Stimulated activated CD8-positive, alpha-beta memory T cell treated with anti-CD3 and anti-CD28 coated beads, Interleukin-12 subunit alpha, Interleukin-12 subunit beta, amount 100 ng/mL, for 4 hours (primary cell): ENCODE data around the gene IL4I1.

ENCODE experiments used
- DNase-seq: peaks from one replicate; pipeline ENCODE4 v3.0.0-alpha.2; 2020; ENCODE audit warnings: low read depth

Gene IL4I1

DNA sequence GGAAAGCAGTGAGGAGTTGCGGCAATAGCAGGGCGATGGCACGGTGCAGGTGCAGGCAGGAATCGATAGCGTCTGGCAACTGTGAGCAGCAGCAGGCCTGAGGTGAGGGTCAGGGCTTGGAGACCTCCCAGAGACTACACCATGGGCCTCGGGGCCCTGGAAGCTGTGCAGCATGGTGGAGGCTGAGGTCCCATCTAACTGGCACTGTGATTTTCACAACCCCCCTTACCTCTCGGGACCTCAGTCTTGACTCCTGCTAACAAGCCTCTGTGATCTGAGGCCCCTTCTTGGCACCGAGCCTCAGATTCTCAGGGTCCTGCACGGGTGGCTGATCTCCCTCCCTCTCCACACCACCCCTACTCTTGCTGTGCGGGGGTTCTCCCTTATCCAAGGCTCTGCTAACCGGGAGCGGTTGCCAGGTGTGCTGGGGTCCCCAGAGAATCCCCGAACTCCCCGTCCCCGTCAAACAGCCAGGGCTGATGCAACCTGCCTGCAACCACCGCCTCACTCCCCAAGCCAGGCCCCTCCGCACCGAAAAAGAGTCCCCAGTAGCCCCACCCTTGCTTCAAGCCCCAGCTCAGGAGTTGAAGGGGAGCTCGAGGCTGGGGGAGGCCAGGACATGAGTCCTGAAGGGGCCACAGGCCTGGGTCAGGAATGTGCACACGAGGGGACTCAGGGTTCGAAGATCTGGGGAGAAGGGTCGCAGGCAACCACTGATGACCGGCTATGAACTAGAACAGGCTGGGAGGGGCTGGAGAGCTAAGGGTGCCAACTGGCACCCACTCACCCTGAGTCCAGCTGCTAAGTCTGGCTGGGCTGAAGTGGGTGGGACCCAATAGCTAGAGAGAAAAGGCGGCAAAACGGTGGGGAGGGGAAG, 27.6 kb upstream of the IL4I1 start:
- DNase-seq: no peak

DNA sequence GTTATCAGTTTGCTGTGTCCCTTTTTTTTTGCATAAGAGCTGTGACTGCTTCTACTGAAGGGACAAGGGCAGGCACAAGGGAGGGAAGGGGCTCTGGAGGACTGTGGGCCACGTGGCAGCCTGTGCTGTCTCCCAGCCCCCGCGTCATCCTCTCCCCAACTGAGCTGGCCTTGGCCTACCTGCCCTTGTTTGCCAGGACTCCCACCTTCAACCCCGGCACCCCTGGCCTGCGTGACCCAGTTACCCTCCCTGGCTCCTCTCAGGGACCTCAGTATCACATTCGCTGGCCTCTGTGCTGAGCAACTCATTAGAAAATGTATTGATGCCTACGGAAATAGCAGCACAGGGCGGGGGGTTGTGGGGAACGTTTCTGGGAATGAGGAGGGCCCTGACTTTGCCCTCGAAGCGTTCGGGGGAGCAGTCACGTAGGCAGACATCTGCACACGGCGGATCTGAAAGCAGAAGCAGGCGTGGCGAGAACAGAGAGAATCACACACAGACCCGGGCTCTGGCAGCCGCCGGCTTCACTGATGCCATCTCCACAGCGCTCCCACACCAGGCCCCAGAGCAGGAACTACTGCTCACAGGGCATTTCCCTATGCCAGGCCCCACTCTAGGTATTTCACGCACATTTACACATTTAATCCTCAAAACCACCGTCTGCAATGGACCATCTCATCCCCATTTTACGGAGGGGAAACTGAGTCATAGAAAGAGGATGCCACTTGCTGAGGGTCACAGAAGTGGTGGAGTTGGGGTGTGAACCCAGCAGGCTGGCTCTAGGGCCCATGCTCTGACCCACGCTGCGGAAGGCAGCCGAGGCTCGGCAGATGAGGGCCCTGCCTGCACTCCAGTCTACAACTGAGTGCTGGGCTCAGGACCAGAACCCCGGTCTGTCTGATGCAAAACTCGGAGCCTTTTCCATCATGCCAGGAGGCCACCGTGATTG, 26.6 kb upstream of the IL4I1 start:
- DNase-seq: no peak

DNA sequence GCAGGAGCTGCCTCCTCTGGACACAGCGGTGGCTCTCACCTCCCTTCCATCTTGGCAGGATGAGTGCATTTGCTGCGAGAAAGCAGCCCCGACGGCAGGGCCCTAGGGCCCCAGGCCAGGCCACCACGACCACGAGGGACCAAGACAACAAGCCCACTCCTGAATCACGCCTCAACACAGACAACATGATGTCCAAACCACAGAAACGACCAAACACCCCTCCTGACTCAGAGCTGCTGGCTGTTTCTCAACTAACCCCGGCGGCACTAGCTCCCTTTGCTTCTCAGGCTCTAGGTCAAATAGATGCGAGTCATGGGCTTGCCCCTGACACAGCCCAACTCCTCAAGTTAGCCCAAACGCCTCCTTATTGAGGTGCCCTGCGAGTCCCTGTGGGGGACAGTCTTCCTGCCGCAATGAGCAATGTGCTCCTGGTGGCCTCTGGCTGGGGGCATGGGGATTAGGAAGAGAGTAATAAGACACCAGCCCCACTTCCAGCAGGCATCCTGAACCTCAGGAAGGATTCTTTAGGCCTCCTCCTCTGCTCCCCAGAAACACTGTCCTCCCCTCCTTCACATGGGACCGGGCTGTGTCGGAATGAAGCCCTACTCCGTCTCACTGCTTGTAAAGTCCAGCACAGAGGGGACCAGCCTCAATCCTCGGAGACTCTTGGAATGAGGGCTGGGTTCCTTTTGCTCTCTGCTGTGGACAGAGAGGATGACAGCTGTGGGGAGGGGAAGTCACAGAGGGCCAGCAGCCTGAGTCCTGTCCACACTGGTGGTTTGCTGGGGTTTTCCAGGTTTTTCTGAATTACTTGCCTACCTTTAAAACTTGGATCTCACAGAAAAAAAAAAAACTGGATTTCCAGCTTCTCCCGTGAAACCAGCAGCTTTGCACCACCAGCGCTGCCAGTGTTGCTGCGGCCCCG, 25.4 kb upstream of the IL4I1 start:
- DNase-seq: no peak

DNA sequence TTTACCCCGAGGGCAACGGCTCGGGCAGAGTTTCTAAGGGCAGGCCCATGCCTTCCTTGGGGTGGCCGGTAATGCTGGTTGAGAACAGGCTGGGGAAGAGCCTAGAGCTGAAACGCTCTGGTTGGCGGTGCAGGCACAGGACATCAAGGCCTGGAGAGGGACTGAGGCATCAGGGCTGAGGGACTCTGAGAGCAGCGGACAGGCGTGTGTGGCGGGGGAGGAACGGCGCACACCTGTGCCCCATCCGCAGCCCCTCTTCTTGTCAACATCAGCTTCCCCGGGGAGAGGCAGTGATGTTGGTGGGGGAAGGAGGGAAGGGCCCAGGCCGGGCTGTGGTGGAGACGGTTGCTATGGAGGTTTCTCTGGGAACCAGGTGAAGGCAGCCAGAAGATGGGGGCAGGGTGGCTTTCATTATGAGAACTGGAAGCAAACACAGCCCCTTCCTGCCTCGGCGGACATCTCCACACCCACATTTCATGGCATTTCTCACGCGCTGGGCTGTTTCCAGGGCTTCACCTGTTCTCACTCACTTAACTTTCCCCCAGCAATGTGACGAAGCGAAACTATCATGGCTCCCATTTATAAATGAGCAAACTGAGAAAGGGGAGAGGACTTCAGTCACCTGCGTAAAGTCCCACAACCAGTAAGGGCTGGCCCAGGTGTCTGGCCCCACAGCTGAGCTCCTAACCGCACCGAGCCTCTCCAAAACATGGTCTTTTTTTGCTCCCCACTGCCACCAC, 24.1 kb upstream of the IL4I1 start:
- no peak for DNase-seq

DNA sequence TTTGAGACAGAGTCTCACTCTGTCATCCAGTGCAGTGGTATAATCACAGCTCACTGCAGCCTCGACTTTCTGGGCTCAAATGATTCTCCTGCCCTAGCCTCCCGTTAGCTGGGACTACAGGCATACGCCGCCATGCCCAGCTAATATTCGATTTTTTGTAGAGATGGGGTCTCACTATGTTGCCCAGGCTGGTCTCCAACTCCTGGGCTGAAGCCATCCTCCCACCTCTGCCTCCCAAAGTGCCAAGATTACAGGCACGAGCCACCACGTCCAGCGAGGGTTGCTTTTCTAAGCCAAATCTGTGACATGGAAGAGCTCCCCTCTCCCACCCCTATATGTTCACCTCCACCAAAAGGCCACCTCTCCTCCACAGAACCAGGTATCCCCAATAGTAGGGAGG, 21.4 kb upstream of the IL4I1 start:
- no peak for DNase-seq

DNA sequence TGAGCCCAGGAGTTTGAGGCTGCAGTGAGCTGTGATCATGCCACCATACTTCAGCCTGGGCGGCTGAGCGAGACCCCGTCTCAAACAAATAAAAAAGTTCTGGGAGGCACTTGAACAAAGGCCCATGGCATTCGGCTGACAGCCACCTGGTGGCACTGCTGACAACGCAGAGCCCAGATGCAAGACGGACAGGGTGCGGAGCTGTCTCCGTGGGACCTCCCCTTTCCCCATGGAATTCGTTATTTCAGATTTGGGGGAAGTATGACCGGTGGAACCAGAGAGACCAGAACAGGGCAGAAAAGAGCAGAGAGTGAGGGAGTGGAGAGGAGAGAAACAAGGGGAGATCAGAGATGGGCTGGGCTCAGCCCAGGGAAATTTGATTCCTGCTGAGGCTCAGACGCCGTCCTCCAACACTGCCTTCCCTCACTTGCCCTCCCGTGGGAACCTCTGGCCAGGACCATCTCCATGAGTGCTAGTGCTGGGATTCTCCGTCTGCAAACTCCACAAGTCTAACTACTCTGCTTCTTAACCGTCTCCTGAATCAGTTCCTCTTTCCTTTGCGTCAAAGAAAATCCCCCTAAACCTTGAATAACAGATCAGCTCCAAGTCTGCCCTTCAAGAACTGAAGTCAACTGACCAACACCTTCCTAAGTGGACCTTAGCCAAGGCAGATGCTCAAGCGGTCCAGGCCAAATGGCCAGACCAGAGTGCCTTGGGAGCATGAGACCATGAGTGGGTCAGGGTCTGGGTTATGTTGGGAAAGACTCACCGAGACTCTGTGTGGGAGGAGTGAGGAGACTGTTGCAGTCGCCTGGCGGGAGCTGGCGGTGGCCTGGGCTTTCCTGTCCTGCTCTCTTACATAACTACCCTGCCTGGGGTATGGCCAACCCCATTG, 20.4 kb upstream of the IL4I1 start:
- DNase-seq: no peak

DNA sequence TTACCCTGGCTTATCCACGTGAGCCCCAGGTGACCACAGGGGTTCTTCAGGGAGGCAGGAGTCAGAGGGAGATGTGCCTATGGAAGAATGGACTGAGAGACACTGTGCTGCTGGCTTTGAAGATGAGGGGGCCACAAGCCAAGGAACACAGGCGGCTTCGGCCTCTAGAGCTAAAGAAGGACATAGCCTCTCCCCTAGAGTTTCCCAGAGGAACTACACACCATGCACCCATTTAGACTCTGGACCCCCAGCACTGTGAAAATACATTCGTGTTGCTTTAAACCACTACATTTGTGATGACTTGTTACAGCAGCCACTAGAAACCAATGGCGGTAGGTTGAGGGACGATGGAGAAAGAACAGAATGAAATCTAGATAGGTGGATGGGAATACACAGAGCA, 18.6 kb upstream of the IL4I1 start:
- no peak for DNase-seq

DNA sequence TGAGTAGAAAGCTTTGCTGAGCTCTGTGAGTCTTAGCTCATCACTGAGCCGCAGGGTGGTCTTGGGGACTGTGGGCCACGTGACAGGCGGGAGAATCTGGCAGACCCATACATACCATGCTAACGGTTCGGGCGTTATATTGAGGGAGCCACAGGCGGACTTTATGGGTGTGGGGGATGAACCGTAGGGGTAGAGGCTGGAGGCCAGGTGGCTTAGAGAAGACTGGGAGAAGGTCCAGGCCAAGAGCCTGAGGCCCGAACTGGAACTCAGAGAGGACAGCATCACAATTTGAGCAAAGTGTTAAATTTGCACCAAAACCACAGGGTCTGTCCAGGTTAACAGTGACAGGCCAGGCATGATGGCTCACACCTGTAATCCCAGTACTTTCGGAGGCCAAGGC, 17.0 kb upstream of the IL4I1 start:
- DNase-seq: no peak

DNA sequence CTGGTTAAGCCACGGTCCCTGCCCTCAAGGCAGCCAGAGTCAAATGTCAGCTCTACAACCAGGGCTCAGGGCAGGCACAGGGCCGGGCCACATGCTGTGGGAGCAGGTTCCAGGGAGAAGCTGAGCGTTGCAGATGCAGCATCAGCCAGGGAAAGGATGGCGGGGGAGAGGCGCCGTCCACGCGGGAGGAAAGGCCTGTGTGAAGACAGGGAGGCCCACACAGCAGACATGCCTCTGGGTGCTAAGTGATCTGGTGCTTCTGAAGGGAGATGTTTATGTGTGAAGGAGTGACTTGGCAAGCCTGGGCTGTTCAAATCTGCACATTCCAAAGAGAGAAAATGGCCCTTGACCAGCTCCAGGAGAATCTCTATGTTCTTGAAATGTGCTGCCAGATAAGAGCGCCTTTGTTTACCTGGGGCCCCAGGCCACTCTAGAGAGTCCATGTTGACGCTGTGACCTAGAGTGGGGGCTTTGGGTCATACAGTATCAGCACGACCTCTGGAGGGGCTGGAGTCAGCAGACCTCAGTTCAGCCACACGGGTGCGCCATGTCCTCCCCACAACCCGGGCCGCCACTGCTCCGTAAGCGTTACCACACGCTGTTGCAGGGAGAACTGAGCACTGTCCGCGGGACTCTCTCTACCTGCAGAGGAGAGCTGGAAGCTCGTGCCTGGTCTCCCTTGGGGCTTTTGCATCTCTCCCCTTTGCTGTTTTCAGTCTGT, 16.4 kb upstream of the IL4I1 start:
- no peak for DNase-seq

DNA sequence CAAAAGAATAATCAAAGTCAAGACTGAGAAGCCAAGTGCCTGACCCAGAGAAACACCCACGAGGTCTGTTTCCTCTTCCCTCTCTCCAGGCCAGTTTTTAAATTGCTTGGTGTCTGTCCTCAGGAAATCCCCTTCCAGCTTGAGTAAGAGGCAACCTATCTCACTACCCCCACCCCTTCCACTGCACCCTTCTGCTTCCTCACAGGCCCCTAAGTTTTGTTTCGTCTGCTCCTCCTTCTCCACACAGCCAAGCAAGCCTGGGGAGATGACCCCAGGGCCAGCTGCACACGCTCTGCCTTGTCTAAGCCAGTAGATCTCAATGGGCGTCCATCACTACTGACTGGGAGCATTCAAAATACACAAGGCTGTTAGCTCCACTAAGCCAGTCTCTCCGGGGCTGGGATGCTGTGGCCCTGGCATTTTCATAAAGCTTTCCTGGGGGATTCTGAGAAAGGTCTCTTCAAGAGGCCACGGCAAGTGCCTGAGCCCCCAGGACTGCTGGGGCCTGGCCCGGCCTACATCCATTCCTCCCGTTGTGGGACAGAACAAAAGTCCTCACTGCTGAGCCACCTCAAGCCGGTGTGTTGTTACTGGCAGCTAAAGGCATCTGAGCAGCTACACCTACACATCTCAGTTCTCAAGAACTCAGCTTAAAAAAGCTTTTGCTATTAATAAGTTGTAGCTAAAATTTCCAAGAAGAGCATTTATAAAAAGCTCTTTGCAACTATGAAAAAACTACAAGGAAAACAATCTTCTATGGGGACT, 14.9 kb upstream of the IL4I1 start:
- DNase-seq: no peak

DNA sequence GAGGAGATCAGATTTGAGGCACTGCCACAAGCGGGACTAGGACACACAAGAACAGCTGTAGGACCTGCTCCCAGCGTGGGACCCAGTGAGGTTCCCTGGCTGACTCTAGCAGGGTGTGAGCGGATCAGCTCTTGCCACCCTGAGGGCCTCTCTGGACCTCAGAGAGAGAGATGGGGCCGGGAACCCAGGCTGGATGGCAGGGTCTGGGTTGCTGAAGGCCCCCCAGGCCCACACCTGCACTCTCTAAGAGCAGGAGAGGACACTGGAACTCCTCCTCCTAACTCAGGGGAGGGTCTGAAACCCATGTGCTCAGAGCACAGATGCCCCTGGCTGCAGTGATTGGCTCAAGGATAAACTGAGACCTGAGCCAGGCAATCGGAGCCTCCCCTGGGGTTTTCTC, 13.5 kb upstream of the IL4I1 start:
- DNase-seq: no peak

DNA sequence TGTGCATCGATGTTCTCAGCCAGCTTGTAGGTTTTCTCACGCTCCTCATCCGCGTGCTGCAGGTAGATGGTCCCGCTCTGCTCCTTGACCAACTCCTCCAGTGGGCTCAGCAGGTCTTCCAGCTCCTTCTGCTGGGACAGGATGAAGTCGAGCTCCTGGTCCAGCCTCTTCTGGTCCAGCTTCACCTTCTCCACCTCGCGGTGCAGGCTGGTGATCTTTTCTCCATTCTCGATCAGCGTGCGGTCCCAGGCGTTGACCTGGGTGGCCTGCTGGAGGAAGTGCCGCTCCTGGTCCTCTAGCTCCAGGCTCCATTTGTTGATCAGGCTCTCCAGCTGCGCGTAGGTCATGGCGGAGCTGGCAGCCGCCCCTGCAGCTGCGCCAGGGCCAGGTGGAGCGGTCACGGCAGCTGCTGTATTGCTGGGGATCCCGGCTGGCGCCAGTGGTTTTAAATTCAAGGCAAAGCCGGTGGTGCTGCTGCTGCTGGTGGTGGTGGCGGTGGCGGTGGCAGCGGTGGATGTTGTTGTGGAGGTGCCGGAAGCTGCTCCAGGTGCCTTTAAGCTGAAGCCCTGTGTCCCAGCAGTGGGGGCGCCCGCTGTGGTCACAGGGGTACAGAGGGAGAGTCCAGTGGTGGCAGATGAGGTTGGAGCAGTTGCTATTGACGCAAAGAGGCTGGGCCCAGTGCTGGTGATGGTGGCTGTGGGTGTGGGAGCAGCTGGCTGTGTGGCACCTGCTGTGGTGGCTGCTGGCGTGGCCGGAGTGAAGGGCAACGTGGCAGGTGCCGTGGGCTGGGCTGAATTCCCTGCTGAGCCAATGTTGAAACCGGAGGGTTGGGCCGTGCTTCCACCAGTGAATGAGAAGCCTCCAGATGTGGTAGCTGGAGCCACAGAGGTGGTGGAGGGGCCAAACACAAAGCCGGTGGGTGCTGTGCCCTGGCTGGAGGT, 12.1 kb upstream of the IL4I1 start:
- no peak for DNase-seq

DNA sequence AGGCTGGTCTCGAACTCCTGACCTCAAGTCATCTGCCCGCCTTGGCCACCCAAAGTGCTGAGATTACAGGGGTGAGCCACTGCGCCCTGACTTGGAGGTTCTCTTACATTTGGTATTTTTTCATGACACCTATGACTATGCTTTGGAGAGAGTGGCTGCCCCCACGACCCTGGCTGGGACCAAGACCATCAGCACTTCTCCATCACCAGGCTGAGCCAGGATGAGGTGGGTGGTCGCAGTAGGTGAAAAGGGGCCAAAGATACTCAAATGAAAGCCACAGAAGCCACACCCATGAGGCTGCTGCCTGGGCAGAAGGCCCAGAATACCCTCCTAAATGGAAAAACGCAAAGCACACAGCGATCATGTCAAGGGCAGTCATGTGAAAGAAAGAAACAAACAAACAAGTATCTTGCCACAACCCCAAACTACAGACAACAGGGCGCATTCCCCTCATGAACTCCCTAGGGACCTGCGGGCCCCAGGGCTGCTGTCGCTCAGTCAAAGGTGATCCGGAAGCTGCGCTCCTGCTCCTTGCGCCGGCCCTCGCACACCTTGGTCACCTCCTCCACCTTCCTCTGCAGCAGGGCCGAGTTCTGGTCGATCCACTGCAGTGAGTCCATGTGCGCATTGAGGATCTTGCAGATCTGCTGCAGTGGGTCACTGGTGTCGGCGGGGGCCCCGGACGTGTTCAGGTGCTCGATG, 11.2 kb upstream of the IL4I1 start:
- no peak for DNase-seq

DNA sequence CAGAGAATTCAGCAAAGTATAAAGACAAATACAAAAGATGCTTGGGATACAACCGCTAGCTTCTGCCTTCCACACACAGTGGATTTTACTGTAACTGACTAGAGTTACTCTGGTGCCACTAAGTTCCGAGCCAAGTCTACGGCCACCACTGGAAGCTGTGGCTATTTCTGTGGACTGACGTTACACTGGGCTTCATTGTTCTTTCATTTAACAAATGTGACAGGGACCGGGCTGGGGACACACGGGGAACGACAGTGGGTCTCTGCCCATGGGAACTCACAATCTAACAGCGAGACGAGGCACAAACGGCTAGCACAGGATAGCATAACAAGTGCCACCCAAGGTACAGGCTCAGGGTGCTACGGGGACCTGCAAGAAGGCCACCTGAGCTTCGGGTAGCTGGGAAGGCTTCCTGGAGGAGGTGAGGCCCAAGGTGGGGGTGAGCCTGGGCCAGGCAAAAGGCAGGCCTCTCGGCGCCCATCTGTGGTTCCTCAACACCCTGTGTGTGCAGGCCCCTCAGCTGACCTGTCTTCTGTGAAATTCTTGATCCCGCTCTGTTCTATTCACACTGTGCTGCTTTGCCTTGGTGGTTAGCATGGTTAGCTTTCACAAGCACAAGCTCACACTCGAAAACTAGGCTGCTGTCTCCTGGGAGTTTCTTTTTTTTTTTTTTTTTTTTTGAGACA, 10.3 kb upstream of the IL4I1 start:
- no peak for DNase-seq

DNA sequence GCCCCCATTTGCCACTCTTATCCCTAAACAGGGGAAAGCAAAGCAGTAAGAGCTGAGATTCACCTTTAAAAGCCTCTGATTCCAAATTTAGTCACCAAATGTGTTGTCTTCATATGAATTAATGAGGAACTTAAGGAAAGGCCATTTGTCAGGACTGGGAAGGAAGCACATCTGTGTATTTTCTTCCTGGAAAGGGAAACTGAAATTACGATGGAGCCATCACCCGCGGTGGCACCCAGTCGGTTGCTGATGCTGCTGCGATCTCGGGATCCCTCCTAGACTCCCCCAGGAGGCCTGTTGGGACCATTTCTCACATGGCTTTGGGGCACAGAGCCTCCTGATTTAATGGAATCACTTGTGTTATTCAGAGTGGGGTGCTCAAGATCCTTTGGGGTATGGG, 7.4 kb upstream of the IL4I1 start:
- no peak for DNase-seq

DNA sequence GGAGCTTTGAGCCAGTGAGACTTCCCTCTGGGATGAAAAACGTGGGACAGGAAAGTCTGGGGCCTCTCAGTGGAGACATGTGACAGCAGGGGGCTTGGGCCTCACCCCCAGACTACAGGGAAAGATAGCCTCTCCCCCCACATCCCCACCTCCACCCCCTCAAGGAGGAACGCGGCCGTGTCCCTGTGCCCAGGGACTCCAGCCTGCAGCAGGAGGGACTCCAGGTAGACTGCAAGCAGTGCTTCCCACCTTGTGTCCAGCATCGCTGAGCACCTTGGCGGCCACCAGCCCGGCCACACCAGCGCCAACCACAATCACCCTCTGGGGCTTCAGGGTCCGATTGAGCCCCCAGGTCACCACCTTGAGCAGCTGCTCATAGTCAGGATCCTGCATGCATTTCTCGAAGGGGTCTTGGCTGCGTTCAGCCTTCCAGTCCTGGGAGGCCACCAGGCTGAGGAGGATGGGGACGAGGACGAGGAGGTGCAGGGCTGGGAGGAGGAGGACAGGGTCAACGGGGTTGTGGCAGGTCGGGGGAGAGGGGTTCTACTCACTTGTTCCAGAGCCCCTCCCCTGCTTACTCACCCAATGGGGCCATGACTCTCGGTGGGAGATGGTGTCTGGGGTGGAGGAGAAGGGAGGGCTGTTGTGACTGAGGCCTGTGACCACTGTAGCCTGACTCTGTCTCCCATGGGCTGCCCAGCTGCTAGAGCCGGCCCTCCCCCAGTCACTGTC, 955 bp downstream of the IL4I1 start:
- no peak for DNase-seq
